Skeletal muscle tissue (tissue), 4 donors: ENCODE measurements around the gene LBHD2. TPM values are rescaled to one million over a fixed set of nuclear protein-coding genes. Genes with fewer than 3 reads are reported as not detected.
A peak's percentile ranks its signal among the peaks of the same experiment; 100 is the strongest.

Experiments used
- H3K27ac ChIP-seq: one replicate; pipeline ENCODE4 v1.7.0; 2013; ENCODE audit warnings: mild to moderate bottlenecking, low read depth, low read length, inconsistent platforms
- H3K27me3 ChIP-seq, 3 donors: one replicate each; pipeline ENCODE4 v1.7.0; 2013; ENCODE audit warnings: low read length in 3 of 3; ENCODE audit not compliant: control insufficient read depth in 3 of 3, insufficient read depth in 3 of 3
- H3K36me3 ChIP-seq, 3 donors: one replicate each; pipeline ENCODE4 v1.7.0; 2013; ENCODE audit warnings: low read length in 3 of 3; ENCODE audit not compliant: control insufficient read depth in 3 of 3, insufficient read depth in 3 of 3
- H3K4me1 ChIP-seq, 3 donors: one replicate each; pipeline ENCODE4 v1.7.0; 2013; ENCODE audit warnings: low read length in 3 of 3, mild to moderate bottlenecking in 3 of 3; ENCODE audit not compliant: control insufficient read depth in 3 of 3, insufficient read depth in 3 of 3
- H3K4me3 ChIP-seq, 3 donors: one replicate each; pipeline ENCODE4 v1.7.0; 2013; ENCODE audit warnings: low read length in 3 of 3
- H3K9ac ChIP-seq, 3 donors: one replicate each; pipeline ENCODE4 v1.7.0; 2013; ENCODE audit warnings: low read length in 3 of 3, mild to moderate bottlenecking in 3 of 3, moderate library complexity in 2 of 3, low read depth in 1 of 3
- H3K9me3 ChIP-seq, 3 donors: one replicate each; pipeline ENCODE4 v1.7.0; 2013; ENCODE audit warnings: low read length in 3 of 3; ENCODE audit not compliant: control insufficient read depth in 3 of 3
- total RNA-seq: library from RNA; depleted of rRNA; stranded (reverse); fragments of >200 nt; gene quantifications from one replicate; pipeline ENCODE4 v1.2.3, GENCODE V29; 2014
- donor health status: Osteomylitis.

The LBHD2 gene
- total RNA-seq, 1 donor from 2014 or later: not detected

- Histone ChIP-seq H3K9ac (peak overlapping the region; percentile 76 to 94 (median 93)), H3K9me3 (no peaks in the 10 kb centered on the region), H3K27me3 (no peaks in the 10 kb centered on the region), H3K4me3 (peak overlapping the region; percentile 80 to 94 (median 92)), H3K36me3 (no peaks in the 10 kb centered on the region), H3K4me1 (peaks cover 37 to 44% (median 39%) of the 10 kb centered on the region in 3 donors), H3K27ac (peak overlapping the region; percentile 75)
These were observed 27.0 kb upstream of the LBHD2 start for GRCh38 chr14:103057028-103057371.

DNA sequence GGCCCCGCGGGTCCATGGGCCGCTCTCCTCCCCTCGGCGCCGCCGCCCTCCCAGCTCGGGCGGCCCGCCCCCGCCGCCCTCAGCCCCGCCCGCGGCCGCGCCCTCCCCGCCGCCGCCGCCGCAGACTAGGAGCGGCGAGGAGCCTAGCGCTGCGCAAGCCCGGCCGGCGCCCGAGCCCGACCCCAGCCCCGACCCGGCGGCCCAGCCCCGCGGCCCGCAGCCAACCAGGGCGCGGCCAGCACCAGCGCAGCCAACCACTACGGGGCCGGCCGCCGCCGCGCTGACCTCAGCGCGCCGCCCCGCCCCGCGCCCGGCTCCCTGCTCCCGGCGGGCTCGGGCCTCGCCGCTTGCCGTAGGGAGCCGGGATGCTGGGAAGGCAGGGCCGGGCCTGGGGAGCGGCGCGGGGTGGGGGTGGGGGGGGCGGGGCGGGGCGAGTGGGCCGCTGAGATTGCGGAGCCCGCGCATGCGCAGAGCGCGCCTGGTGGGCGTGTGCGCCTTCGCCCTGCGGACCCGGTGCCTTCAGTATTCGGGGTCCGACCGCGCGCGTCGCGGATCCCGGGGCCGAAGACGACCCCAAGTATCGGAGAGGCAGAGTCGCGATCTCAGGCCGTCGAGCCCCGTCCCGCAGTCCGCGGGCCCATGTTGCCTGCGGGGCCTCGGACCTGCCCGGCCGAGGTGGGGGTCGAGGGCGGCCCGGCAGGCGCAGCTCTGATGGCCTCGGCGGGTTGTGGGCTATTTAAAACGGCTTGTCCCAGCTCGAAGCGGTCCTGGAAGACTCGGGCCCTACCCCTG is 26.4 kb upstream of the LBHD2 start, which contains the start of gene CDC42BPB:
Gene CDC42BPB, minus strand, starts transcription at position 178 of the 792 bp plus-strand sequence. CDS start 376 bp downstream, outside the sequence.
- Histone ChIP-seq H3K9me3 (no peaks in the 10 kb centered on the region), H3K4me3 (peak within 1 kb of the TSS; percentile 89 to 94 (median 92)), H3K36me3 (no peaks in the 10 kb centered on the region), H3K27ac (peak within 1 kb of the TSS; percentile 75), H3K4me1 (peaks cover 37 to 41% (median 37%) of the 10 kb centered on the region in 3 donors), H3K27me3 (no peaks in the 10 kb centered on the region), H3K9ac (peak within 1 kb of the TSS; percentile 84 to 94 (median 93))

- Histone ChIP-seq H3K4me1 (peaks cover 37 to 40% (median 37%) of the 10 kb centered on the region in 3 donors), H3K4me3 (peak overlapping the region; percentile 81 to 89 (median 83)), H3K27ac (peak overlapping the region; percentile 70), H3K9ac (peak overlapping the region; percentile 84 to 92 (median 89)), H3K27me3 (no peaks in the 10 kb centered on the region), H3K9me3 (no peaks in the 10 kb centered on the region), H3K36me3 (no peaks in the 10 kb centered on the region)
These were observed 25.6 kb upstream of the LBHD2 start for GRCh38 chr14:103058164-103059055.

GRCh38 chr14:103059556-103059955 is 24.5 kb upstream of the LBHD2 start:
- Histone ChIP-seq H3K36me3 (no peaks in the 10 kb centered on the region), H3K4me1 (peaks cover 31 to 40% (median 33%) of the 10 kb centered on the region in 3 donors), H3K9ac (peak overlapping the region in 2 of 3 donors; percentile 25 to 51), H3K9me3 (no peaks in the 10 kb centered on the region), H3K27me3 (no peaks in the 10 kb centered on the region), H3K4me3 (peak overlapping the region; percentile 29 to 81 (median 30)), H3K27ac (no peak overlapping the region)

DNA sequence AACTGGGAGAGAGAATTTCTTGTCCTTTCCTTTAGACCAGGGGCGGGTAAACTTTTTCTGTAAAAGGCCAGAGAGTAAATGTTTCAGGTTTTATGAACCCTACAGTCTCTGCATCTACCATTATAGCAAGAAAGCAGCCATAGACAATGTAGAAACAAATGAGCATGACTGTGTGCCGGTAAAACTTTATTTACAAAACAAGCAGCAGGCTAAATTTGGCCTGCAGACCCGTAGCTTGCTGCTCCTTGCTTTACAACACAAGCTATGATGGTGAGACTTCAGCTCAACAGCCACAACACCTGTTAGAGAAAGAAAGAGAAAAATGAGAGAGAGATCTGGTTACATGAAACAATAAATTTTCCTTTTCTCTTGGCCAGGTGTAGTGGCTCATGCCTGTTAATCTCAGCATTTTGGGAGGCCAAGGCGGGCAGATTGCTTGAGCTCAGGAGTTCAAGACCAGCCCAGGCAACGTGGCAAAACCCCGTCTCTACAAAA is 22.5 kb upstream of the LBHD2 start:
- Histone ChIP-seq H3K9me3 (no peaks in the 10 kb centered on the region), H3K9ac (no peak overlapping the region), H3K27ac (no peak overlapping the region), H3K4me1 (peaks cover 17 to 34% (median 23%) of the 10 kb centered on the region in 3 donors), H3K36me3 (no peaks in the 10 kb centered on the region), H3K4me3 (no peak overlapping the region), H3K27me3 (no peaks in the 10 kb centered on the region)

DNA sequence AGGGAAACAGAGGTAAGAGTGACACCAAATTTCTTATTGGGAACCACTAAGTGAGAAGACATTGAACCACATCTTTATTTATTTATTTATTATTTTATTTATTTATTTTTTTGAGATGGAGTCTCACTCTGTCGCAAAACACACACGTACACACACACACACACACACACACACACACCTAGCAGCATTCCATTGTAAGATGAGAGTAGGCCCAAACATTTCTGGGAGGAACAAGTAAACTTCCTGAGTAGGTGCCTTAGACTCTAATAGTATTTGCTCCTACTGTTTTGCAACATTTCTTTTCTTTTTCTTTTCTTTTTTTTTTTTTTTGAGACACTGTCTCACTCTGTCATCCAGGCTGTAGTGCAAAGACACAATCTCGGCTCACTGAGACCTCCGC is 19.6 kb upstream of the LBHD2 start:
- Histone ChIP-seq H3K9ac (no peak overlapping the region), H3K36me3 (no peaks in the 10 kb centered on the region), H3K27ac (no peak overlapping the region), H3K9me3 (no peaks in the 10 kb centered on the region), H3K4me3 (no peak overlapping the region), H3K4me1 (peaks cover 6 to 19% (median 10%) of the 10 kb centered on the region in 3 donors), H3K27me3 (no peaks in the 10 kb centered on the region)

GRCh38 chr14:103064978-103065377 is 19.0 kb upstream of the LBHD2 start:
- Histone ChIP-seq H3K4me3 (no peak overlapping the region), H3K36me3 (no peaks in the 10 kb centered on the region), H3K27me3 (no peaks in the 10 kb centered on the region), H3K27ac (no peak overlapping the region), H3K9ac (no peak overlapping the region), H3K4me1 (peaks cover 2 to 14% (median 5%) of the 10 kb centered on the region in 3 donors), H3K9me3 (no peaks in the 10 kb centered on the region)

DNA sequence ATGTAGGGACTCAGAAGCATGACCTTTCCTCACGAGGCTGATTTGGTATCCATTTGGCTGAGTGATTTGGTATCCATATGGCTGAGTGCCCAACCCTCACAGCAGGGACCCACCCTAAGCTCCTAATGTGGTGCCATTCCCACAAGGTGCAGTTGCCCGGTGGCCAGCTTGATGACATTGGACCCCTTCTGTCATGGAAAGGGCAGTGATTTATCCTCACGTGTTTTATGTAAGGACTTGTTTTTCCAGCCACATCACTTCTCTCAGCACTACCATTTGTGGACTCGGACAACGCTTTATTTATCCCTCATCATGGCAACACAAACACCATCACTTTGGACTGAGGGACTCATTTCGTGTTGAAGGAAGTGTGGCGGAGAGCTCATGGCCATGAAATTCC is 18.1 kb upstream of the LBHD2 start:
- no peaks in the 10 kb centered on the region for H3K36me3 ChIP-seq
- peaks cover 2 to 12% (median 4%) of the 10 kb centered on the region in 3 donors for H3K4me1 ChIP-seq
- H3K9me3 ChIP-seq: no peaks in the 10 kb centered on the region
- no peaks in the 10 kb centered on the region for H3K27me3 ChIP-seq
- no peak overlapping the region for H3K9ac ChIP-seq
- no peak overlapping the region for H3K4me3 ChIP-seq
- peak overlapping the region; percentile 51 for H3K27ac ChIP-seq

DNA sequence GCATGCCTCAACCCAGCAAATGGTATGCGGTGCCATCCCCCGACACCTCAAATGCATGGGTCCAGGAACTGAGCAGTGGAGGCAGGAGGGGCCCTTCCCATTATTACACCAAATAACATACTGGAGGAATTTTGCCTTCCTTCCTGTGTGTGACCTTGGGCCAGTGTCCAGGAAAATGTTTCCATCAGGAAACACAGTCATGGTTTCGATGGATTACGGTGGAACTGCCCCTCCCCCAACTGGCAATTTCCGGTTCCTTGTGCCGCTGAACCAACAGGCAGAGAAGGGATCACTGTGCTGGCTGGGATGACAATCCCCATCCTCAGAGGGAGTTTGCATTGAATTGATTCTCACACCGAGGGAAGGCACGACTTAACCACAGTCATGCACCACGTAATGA is 17.6 kb upstream of the LBHD2 start:
- Histone ChIP-seq H3K27me3 (no peaks in the 10 kb centered on the region), H3K36me3 (no peaks in the 10 kb centered on the region), H3K9ac (no peak overlapping the region), H3K9me3 (no peaks in the 10 kb centered on the region), H3K4me3 (no peak overlapping the region), H3K4me1 (peaks cover 2 to 15% (median 8%) of the 10 kb centered on the region in 3 donors), H3K27ac (peak overlapping the region; percentile 51)
